ES-I3 (cell line): ENCODE results near the gene GAS6.
"Not testable (repeated sequence)": the region's sequence is repeated elsewhere in the genome, so short reads cannot be mapped to it uniquely, and the experiment has no call there.

Experiments
- H3K36me3 ChIP-seq: 2 replicates; pipeline ENCODE4 v1.6.1; 2013; ENCODE audit warnings: mild to moderate bottlenecking, low read length, control low read depth, moderate library complexity; ENCODE audit not compliant: insufficient read depth
- H3K4me1 ChIP-seq: 2 replicates; pipeline ENCODE4 v1.6.1; 2013; ENCODE audit warnings: mild to moderate bottlenecking, control low read depth, low read length; ENCODE audit not compliant: insufficient read depth
- H3K9ac ChIP-seq: 2 replicates; pipeline ENCODE4 v1.6.1; 2013; ENCODE audit warnings: low read depth, mild to moderate bottlenecking, low read length, moderate library complexity
- H3K9me3 ChIP-seq: 2 replicates; pipeline ENCODE4 v1.6.1; 2013; ENCODE audit warnings: mild to moderate bottlenecking, low read length, moderate library complexity; ENCODE audit not compliant: control insufficient read depth, insufficient read depth

GAS6 gene

GRCh38 chr13:113881614-113882266, 17.9 kb upstream of the GAS6 start:
- Histone ChIP-seq H3K4me1 (no peaks in the 10 kb centered on the region), H3K36me3 (no peaks in the 10 kb centered on the region), H3K9ac (no peak overlapping the region), H3K9me3 (no peaks in the 10 kb centered on the region)

- H3K4me1 ChIP-seq, result no peaks in the 10 kb centered on the region
- H3K9ac ChIP-seq, result no peak overlapping the region
Observed at GRCh38 chr13:113880651-113881611, 17.1 kb upstream of the GAS6 start.

GRCh38 chr13:113879494-113880360, 15.9 kb upstream of the GAS6 start:
- H3K9me3 ChIP-seq, result no peaks in the 10 kb centered on the region
- H3K4me1 ChIP-seq, result no peaks in the 10 kb centered on the region

More at GRCh38 chr13:113880651-113881611, 17.1 kb upstream of the GAS6 start:
- Histone ChIP-seq H3K36me3 (no peaks in the 10 kb centered on the region), H3K9me3 (no peaks in the 10 kb centered on the region)

GRCh38 chr13:113879017-113879416, 15.1 kb upstream of the GAS6 start:
- Histone ChIP-seq H3K4me1 (no peaks in the 10 kb centered on the region), H3K36me3 (no peaks in the 10 kb centered on the region), H3K9ac (no peak overlapping the region), H3K9me3 (no peaks in the 10 kb centered on the region)

More at GRCh38 chr13:113879494-113880360, 15.9 kb upstream of the GAS6 start:
- H3K9ac ChIP-seq, result no peak overlapping the region
- H3K36me3 ChIP-seq, result no peaks in the 10 kb centered on the region

GRCh38 chr13:113877149-113877990, 13.5 kb upstream of the GAS6 start:
- Histone ChIP-seq H3K36me3 (no peaks in the 10 kb centered on the region), H3K9me3 (no peaks in the 10 kb centered on the region), H3K9ac (no peak overlapping the region), H3K4me1 (peaks cover 3% of the 10 kb centered on the region; the same call in 1 of the 2 replicates)

GRCh38 chr13:113876346-113877148, 12.7 kb upstream of the GAS6 start:
- Histone ChIP-seq H3K9me3 (no peaks in the 10 kb centered on the region), H3K36me3 (no peaks in the 10 kb centered on the region), H3K4me1 (peaks cover 3% of the 10 kb centered on the region; the same call in 1 of the 2 replicates), H3K9ac (no peak overlapping the region)

GRCh38 chr13:113875837-113876281, 12.0 kb upstream of the GAS6 start:
- Histone ChIP-seq H3K4me1 (peaks cover 3% of the 10 kb centered on the region; the same call in 1 of the 2 replicates), H3K9me3 (no peaks in the 10 kb centered on the region), H3K36me3 (no peaks in the 10 kb centered on the region), H3K9ac (no peak overlapping the region)

GRCh38 chr13:113875429-113875815, 11.5 kb upstream of the GAS6 start:
- Histone ChIP-seq H3K36me3 (no peaks in the 10 kb centered on the region), H3K9me3 (no peaks in the 10 kb centered on the region), H3K9ac (no peak overlapping the region), H3K4me1 (peaks cover 3% of the 10 kb centered on the region; the same call in 1 of the 2 replicates)

- Histone ChIP-seq H3K9me3 (no peaks in the 10 kb centered on the region), H3K36me3 (no peaks in the 10 kb centered on the region), H3K4me1 (peaks cover 3% of the 10 kb centered on the region; the same call in 1 of the 2 replicates), H3K9ac (no peak overlapping the region)
Observed at GRCh38 chr13:113874579-113875428, 10.9 kb upstream of the GAS6 start.

- Histone ChIP-seq H3K36me3 (no peaks in the 10 kb centered on the region), H3K9ac (no peak overlapping the region), H3K4me1 (peaks cover 3% of the 10 kb centered on the region; the same call in 1 of the 2 replicates), H3K9me3 (no peaks in the 10 kb centered on the region)
Observed at GRCh38 chr13:113874177-113874576, 10.3 kb upstream of the GAS6 start.

GRCh38 chr13:113869263-113869662, 5.4 kb upstream of the GAS6 start:
- Histone ChIP-seq H3K36me3 (no peaks in the 10 kb centered on the region), H3K9me3 (no peaks in the 10 kb centered on the region), H3K4me1 (peaks cover 3% of the 10 kb centered on the region; the same call in 1 of the 2 replicates), H3K9ac (no peak overlapping the region)

- not testable (repeated sequence) for H3K36me3 ChIP-seq
Observed at GRCh38 chr13:113867913-113868312, 4.0 kb upstream of the GAS6 start.

More at GRCh38 chr13:113867913-113868312, 4.0 kb upstream of the GAS6 start:
- not testable (repeated sequence) for H3K9ac ChIP-seq, H3K4me1 ChIP-seq, H3K9me3 ChIP-seq
